Measurements from ENCODE around the gene GHDC. TPM values are rescaled to one million over a fixed set of nuclear protein-coding genes. Genes with fewer than 3 reads are reported as not detected.
"Not testable (repeated sequence)": the region's sequence is repeated elsewhere in the genome, so short reads cannot be mapped to it uniquely, and the experiment has no call there.

The GHDC gene, protein sequence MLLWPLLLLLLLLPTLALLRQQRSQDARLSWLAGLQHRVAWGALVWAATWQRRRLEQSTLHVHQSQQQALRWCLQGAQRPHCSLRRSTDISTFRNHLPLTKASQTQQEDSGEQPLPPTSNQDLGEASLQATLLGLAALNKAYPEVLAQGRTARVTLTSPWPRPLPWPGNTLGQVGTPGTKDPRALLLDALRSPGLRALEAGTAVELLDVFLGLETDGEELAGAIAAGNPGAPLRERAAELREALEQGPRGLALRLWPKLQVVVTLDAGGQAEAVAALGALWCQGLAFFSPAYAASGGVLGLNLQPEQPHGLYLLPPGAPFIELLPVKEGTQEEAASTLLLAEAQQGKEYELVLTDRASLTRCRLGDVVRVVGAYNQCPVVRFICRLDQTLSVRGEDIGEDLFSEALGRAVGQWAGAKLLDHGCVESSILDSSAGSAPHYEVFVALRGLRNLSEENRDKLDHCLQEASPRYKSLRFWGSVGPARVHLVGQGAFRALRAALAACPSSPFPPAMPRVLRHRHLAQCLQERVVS
- 5.5 TPM for total RNA-seq

DNA sequence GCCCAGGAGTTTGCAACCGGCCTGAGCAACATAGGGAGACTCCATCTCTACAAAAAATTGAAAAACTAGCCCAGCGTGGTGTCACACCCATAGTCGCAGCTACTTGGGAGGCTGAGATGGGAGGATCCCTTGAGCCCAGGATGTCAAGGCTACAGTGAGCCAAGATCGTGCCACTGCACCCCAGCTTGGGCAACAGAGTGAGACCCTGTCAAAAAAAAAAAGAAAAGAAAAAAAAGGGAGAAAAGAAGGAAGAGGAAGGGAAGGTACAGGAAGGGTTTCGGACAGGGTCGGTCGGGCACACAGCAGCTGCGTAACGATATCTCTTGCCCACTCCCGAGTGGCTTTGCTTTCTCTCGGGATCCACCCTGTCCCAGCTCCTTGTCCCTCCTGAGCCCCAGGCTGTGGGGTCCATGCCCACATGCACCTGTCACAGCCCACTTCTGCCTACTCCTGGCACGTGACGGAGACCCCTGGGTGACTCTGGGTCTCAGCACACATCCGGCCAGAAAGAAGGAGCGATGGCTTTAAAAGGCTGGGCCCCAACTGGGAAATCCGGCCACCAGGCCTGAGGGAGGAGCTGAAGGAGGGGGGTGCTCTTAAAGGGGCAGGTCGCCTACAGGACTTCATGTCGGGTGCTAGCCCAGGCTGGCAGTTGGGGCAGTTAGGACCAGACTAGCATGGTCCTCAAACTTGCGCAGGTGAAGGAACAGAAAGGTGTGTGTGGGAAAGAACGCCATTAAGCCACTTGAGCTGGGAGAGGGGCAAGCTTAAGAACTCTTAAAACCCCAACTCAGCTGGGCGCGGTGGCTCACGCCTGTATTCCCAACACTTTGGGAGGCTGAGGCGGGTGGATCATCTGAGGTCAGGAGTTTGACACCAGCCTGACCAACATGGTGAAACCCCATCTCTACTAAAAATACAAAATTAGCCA, at the start of gene GHDC:
TSS of gene GHDC (minus strand) at position 526 of the 931 bp plus-strand sequence. CDS start 913 bp downstream, outside the sequence.
- peak; percentile 80 for DNase-seq

DNA sequence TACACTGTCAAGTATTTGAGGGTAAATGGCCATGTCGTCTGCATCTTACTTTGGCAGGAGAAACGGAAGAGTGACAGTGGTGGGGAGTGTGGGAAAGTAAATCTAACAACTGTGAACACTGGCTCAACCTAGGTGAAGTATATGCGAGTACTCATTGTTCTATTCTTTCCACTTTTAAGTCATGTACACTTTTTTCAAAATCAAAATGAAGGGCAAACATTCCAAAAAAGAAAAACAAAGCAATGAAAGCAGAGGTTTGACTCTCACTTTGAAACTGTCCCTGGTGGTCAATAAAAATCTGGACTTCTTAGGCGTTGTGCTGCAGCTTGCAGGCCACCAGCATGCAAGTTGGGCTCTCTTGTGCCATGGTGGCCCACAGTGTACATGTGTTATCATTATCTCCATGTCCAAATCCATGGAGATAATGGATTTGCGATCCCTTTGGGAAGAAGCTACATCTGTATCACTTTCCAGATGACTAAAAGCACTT, 49.2 kb upstream of the GHDC start:
- no peak for DNase-seq

DNA sequence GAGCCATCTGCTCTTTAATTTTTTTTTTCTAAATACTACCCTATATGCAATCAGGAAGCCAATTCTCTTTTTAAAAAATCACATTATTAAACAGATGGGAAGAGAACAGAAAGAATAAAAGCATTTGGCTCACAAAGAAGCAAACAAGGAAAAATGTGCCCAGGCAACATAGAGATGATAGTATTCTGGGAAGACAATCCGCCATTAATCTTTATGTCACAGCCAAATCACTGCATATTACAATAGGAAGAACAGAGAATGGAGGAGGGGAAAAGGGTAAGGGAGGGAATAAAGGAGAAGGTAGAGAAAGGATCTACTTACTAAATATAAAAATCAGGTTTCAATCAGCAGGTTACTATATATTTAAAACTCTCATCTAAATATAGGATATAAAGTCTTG, 47.6 kb upstream of the GHDC start:
- DNase-seq, result no peak

DNA sequence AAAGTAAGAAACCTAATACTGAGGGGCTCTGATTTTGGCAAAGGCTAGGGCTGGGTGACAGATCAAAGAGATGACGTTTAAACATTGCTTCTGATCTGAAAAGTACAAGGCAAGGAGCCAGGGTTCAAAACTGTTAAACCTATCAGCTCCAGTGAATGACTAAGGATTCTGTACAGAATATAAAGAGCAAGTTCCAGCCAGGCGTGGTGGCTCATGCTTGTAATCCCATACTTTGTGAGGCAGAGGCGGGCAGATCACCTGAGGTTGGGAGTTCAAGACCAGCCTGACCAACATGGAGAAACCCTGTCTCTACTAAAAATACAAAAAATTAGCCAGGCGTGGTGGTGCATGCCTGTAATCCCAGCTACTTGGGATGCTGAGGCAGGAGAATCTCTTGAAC, 46.6 kb upstream of the GHDC start:
- DNase-seq, result not testable (repeated sequence)

DNA sequence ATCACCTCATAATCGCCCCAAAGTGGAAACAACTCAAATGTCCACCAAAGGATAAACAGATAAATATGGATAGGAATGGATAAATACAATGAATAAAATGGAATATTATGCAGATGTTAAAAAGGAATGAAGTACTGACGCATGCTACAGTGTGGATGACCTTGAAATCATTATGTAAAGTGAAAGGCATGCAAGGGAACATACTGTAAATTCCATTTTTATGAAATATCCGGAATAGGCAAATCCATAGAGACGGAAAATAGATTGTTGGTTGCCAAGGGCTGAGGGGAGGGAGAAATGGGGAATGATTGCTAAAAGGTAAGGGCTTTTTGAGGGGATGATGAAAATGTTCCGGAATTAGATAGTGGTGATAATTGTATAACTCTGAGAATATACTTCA, 45.9 kb upstream of the GHDC start:
- DNase-seq, result no peak

DNA sequence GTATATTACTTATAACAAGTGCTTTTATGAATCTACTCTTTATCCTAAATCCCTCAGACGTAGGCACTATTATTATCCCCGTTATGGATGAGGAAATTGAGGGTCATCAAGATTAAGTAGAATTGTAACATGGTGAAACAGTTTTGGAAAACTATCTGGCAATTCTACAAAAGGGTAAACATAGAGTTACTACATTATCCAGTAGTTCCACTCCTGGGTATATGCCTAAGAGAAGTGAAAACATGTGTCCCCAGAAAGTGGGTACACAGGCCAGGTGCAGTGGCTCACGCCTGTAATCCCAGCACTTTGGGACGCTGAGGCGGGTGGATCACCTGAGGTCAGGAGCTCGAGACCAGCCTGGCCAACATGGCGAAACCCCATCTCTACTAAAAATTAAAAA, 45.3 kb upstream of the GHDC start:
- not testable (repeated sequence) for DNase-seq

DNA sequence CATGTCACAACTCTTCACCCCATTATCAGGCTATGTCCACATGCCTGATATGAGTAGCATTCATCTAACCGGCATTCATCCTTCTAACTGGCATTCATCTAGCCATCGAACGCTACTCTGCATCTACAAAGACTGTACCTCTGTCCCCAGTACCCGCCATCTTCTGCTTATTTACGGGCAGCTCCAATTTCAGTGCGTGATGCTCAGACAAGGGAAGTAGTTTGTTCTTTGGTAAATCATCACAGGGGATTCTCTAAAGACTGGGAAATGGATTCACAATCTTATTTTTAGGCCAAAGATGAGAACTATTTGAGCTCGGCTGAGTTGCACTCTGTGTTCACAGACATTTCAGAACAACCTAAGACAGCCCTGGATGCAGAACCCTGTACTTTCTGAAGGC, 42.5 kb upstream of the GHDC start:
- no peak for DNase-seq

DNA sequence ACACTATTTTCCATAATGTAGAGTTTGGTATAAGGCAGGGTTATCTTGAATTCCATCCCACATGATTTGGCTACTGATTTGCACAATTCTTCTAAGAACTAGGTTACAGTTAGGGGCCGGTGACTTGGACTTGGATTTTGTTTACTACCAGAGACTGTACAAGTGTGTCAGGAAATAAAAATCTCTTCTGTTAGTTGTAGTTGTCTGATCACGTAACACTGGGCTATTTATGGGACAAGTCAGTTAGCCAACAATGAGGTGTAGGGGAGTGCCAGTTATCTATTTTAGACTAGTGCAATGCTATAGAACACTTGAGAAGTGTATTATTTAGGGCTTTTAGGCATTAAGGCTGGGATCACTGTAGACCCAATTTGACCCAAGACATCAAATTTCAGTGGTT, 39.7 kb upstream of the GHDC start:
- DNase-seq, result no peak

DNA sequence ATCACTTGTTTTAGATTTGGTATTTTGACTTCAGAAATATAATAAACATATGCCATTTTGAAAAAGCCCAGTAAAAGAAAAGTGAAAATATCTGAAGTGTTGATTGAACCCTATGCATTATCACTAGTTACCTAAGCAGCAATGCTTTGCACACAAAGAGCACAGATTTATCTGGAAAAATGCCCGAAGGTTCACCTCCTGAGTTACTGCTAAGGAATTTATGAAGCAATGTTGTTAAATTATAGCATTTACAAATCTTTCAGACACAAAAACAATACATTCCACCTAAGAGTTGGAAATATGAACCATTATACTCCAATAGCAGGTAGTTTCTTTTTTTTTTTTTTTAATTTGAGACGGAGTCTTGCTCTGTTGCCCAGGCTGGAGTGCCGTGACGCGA, 38.9 kb upstream of the GHDC start:
- no peak for DNase-seq

DNA sequence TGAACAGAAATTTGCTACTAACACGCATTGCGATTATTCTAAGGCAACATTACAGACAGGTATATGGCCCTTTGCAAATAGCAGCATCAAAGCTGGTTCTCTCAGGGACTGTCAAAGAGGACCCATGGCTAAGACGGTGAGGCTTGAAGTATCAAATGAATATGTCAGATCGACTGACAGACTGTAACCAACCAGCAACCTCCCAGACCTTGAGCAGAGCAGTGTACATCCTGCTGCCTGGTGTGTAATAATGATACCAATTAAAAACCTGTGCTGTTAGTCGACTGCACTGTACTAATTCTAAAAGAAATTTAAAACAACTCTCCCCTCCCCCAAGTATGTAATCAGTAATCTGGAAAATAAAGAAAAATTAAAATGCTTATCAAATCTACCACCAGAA, 35.9 kb upstream of the GHDC start:
- no peak for DNase-seq

DNA sequence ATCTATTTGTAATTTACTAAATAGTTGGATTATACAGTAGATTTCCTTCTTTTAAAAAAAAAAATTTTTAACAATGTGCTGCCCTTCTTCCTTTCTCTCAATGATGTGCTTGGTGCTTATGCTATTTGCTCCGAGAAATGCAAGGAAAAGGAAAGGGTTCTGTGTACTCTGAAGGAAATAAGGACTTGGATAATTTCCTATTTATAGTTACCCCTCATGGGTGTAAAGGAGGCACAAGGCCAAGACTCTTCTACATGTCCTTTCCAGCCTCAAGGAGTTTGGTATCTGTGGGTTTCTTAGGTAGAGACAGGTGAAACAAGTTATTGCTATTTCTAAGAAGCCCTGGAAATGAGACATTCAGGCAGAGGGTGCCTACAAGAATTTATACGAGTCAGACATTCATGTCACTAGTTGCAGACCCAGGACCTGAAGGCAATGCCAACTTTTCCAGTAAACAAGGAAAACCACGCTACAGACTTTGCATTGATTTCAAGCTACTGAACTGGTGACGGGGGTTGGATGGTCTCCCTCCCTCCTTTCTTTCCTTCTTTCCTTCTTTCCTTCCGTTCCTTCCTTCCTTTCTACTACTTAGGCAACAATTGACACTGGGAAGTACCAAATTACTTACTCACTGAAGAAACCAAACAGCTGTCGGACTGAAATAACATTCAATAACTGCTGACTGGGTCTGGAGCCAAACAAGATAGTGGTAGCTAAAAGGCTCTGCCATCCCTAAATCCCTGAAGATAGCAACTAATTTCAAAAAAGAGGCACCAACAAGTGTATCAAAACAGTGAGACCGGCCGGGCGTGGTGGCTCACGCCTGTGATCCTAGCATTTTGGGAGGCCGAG, 33.8 kb upstream of the GHDC start:
- no peak for DNase-seq

DNA sequence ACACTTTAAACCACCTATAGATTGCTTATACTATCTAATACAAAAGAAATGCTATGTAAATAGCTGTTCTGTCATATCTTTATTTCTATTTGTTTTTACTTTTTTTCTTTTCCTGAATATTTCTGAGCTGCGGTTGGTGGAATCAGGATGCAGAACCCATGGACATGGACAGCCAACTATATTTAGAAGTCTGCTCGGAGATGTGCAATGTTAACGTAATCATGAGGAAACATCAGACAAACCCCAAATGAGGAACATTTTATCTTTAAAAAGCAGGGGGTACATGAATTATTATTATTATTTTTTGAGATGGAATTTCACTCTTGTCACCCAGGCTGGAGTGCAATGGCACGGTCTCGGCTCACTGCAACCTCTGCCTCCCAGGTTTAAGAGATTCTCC, 31.4 kb upstream of the GHDC start:
- no peak for DNase-seq

DNA sequence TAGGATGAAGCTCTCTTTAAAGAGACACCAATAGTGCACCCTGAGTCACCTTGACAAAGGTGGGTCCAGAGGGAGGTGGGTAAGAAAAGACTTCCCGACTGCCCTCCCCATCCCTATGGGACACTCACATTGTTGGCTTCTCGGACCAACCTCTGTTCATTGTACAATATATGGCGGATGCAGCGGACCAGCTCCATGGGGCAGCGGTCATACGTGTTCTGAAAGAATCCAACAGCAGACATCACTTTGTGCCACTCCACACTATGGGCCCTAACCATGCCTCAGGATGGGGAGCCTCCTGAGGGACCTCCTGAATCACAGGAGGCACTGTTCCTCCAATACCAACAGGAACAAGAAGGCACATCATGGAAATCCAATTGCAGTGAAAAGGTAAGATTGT, 30.4 kb upstream of the GHDC start:
- DNase-seq, result no peak

DNA sequence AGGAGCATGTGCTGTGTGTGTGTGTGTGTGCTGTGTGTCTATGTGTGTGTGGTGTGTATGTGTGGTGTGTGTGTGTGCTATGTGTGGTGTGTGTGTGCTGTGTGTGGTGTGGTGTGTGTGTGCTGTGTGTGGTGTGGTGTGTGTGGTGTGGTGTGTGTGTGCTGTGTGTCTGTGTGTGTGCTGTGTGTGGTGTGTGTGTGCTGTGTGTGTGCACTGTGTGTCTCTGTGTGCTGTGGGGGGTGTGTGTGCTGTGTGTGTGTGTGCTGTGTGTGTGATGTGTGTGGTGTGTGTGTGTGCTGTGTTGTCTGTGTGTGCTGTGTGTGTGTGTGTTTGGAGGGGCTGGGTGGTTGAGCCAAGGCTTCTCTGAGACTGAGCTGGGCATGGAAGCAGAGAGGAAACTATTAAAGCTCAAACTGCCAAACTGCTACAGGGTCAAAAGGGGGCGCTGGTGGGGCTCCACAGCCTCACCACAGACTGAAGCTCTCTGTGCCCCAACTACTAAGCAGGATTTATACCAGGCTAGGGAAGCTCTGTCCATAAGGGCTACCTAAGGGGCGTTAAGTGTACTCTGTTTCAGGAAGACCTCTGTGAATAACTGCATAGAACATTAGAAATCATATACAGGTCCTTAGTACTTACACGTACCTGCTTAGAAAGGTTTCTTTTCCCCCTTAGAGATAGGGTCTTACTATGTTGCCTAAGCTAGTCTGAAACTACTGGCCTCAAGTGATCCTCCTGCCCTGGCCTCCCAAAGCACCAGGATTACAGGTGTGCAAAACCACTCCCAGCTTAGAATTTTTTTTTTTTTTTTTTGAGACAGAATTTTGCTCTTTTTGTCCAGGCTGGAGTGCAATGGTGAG, 27.8 kb upstream of the GHDC start:
- no peak for DNase-seq

DNA sequence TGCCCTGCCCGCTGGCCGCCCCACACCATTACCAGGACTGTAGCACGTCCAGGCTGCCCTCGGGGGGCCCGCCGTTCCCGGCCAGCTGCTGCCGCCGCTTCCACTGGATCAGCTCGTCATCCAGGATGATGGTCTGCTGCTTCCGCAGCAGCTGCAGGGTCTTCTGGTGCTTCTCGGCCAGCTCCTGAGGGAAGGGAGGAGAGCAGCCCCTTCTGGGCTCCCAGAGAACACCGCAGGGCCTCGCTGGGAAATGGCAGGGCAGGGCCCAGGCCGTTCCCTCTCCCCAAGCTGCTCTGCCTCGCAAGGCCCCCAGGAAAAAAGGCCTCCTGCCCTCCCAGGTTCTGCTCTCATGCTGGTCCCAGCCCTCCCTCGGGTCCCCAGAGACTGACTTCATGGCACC, 25.0 kb upstream of the GHDC start:
- not testable (repeated sequence) for DNase-seq

DNA sequence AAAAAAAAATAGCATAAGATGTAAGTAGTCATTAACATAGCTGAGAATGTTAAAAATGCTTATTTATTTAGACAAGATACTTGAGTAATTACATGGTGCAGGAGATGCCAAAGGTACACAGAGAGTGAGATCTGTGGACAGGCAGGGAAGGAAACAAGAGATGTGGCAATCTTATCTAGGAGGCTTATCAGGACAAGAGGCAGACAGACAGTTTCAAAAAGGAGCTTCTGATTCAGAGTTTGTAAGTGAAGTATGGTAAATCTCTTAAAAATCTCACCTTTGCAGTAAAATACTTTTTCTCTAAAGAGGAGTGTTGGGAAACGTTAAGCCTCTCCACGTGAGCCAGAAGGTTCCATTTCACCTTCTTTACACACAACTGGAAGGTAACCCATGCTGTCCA, 19.9 kb upstream of the GHDC start:
- DNase-seq, result no peak

DNA sequence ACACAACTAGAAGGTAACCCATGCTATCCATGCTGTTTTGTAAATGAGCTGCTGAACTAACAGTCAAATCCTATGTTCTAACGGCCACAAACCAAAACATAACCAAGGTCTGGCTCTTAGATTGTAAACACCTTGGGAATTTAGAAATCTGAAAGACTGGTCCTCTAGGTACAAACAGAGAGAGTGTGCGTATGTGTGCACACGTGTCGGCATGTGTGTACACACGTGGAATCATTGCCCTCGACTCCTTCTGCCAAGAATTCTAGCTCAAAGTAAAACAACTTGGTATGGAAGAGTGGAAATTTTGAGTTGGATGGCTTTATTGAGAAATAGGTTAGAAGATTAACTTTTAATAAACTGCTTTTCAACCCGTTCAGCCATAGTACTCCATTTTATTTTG, 18.1 kb upstream of the GHDC start:
- DNase-seq, result no peak

DNA sequence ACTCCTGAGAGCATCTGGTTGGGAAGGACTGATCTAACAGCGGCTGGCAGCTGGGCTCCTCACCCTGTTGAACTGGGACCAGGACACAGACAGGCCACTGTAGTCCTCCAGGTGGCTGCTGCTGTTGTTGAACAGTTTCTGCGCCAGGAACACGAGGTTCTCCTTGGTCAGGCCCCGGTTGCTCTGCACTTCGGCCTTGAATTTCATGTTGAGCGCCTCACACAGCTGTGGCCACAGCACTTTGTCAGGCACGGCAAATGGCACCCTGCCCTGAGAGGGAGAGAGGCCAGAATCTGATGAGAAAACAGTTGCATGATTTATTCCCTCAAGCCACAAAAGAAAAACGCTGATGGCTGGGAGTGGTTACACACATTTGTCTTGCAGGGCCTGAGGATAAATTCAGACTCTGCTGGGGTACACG, 17.6 kb upstream of the GHDC start:
- peak; percentile 55 for DNase-seq

DNA sequence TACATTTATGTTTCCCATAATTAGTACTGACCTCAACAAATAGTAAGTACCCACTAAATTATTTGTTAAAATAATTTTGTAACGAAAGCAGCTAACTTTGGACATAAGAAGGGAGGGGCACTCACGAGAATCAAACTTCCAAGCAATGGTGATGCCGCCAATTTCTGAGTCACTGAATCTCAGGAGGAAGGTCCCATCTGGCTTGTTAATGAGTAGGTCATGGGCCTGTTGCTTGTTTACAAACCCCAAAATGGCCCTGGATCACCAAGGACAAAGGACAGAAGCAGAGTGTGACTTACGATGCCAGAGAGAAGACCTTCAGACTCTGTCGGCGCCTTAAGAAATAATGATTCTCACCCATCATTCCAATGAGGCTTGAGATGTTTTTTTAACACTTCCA, 15.8 kb upstream of the GHDC start:
- no peak for DNase-seq

DNA sequence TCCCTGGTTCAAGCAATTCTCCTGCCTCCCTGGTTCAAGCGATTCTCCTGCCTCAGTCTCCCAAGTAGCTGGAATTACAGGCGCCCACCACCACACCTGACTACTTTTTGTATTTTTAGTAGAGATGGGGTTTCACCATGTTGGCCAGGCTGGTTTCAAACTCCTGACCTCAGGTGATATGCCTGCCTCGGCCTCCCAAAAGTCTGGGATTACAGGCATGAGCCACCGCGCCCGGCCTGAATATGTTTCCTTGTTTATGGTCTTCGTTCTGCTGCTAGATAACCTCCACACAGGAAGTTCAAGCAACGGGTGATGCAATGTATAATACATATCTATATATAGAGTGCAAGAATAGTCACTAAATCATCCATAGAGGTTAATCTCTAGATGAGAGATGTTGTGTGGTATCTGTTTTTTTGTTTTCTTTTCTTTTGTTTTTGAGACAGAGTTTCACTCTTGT, 11.9 kb upstream of the GHDC start:
- DNase-seq, result not testable (repeated sequence)

DNA sequence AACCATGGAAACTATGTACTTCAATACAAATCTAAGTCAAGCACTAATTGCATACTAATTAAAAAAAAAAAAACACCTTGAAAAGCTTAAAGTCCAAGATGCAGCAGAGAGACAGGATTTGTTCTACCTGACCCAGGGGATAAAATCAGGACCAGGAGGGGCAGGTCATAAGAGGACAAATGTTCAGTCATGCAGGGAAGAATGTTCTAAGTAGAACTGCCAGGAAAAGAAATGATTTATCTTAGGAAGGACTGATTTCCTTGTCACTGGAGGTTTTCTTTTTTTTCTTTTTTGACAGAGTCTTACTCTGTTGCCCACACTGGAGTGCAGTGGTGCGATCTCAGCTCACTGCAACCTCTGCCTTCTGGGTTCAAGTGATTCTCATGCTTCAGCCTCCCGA, 9.1 kb upstream of the GHDC start:
- DNase-seq, result no peak
